Eye (tissue), 1 donor: ENCODE data around the gene DPF1.
"Not testable (repeated sequence)": the region's sequence is repeated elsewhere in the genome, so short reads cannot be mapped to it uniquely, and the experiment has no call there.

Experiments
- DNase-seq: peaks from one replicate; pipeline ENCODE4 v3.0.0-alpha.2; 2015

Gene DPF1

GRCh38 chr19:38224014-38224862, at the start of gene DPF1:
Gene DPF1 (minus strand): TSS chr19:38224222. CDS start chr19:38224142, 80 bp downstream.
- peak; percentile 87 for DNase-seq

- DNase-seq, result no peak
Measured at GRCh38 chr19:38273499-38273898, 49.5 kb upstream of the DPF1 start.

GRCh38 chr19:38270587-38271167, 46.7 kb upstream of the DPF1 start:
- peak; percentile 39 for DNase-seq

- peak; percentile 25 for DNase-seq
Measured at GRCh38 chr19:38268539-38268938, 44.5 kb upstream of the DPF1 start.

GRCh38 chr19:38267761-38268483, 43.9 kb upstream of the DPF1 start:
- DNase-seq, result no peak

GRCh38 chr19:38266981-38267597, 43.1 kb upstream of the DPF1 start:
- no peak for DNase-seq

- DNase-seq, result peak; percentile 11
Measured at GRCh38 chr19:38265921-38266429, 42.0 kb upstream of the DPF1 start.

GRCh38 chr19:38265213-38265861, 41.3 kb upstream of the DPF1 start:
- peak; percentile 50 for DNase-seq

GRCh38 chr19:38264486-38265212, 40.6 kb upstream of the DPF1 start, which contains the start of gene SPINT2:
Gene SPINT2 (plus strand): TSS chr19:38264573. CDS start chr19:38264893, 320 bp downstream.
- peak; percentile 88 for DNase-seq

- peak; percentile 80 for DNase-seq
Measured at GRCh38 chr19:38263689-38264485, 39.9 kb upstream of the DPF1 start.

- no peak for DNase-seq
Measured at GRCh38 chr19:38262585-38263268, 38.7 kb upstream of the DPF1 start.

- DNase-seq, result not testable (repeated sequence)
Measured at GRCh38 chr19:38261942-38262341, 37.9 kb upstream of the DPF1 start.

GRCh38 chr19:38255383-38256014, 31.5 kb upstream of the DPF1 start:
- DNase-seq, result peak; percentile 68

GRCh38 chr19:38253788-38254187, 29.8 kb upstream of the DPF1 start:
- DNase-seq, result no peak

- no peak for DNase-seq
Measured at GRCh38 chr19:38252941-38253691, 29.1 kb upstream of the DPF1 start.

- DNase-seq, result no peak
Measured at GRCh38 chr19:38252385-38252784, 28.4 kb upstream of the DPF1 start.

GRCh38 chr19:38251564-38252051, 27.6 kb upstream of the DPF1 start:
- DNase-seq, result no peak

GRCh38 chr19:38250821-38251563, 27.0 kb upstream of the DPF1 start:
- peak; percentile 61 for DNase-seq
